Stomach (tissue), 9 donors: ENCODE data around the gene SLC24A4. TPM values are rescaled to one million over a fixed set of nuclear protein-coding genes. Genes with fewer than 3 reads are reported as not detected.

ENCODE experiments used
- DNase-seq, 2 donors: peaks; one replicate each; pipeline versions ENCODE4 v3.0.0 to v3.0.0-alpha.2; 2013 to 2019
- H3K27ac ChIP-seq, 5 donors: fragments of 200-600 bp in 4 of 5; sonication (generic) in 4 of 5; one replicate each; pipeline ENCODE4 v1.5.1; 2013 to 2019; ENCODE audit warnings: mild to moderate bottlenecking in 1 of 5, moderate library complexity in 1 of 5
- H3K27me3 ChIP-seq, 3 donors: fragments of 200-600 bp; sonication (generic); one replicate each; pipeline ENCODE4 v1.5.1; 2017 to 2019; ENCODE audit warnings: mixed run types in 1 of 3
- H3K36me3 ChIP-seq, 4 donors: fragments of 200-600 bp; sonication (generic); 1 replicate in 3 of 4; 2 replicates in 1 of 4; pipeline ENCODE4 v1.5.1; 2016 to 2019
- H3K4me1 ChIP-seq, 4 donors: fragments of 200-600 bp; sonication (generic); one replicate each; pipeline ENCODE4 v1.5.1; 2016 to 2019
- H3K4me3 ChIP-seq, 4 donors: fragments of 200-600 bp; sonication (generic) in 3 of 4; one replicate each; pipeline ENCODE4 v1.5.1; 2016 to 2019; ENCODE audit warnings: mild to moderate bottlenecking in 1 of 4
- H3K9me3 ChIP-seq, 4 donors: fragments of 200-600 bp; sonication (generic); one replicate each; pipeline ENCODE4 v1.5.1; 2016 to 2019
- EP300 ChIP-seq: sonication (generic); formaldehyde crosslinking; IDR thresholded peaks from one replicate; pipeline ENCODE4 v1.6.1; 2017; ENCODE audit warnings: antibody characterized with exemption
- POLR2A ChIP-seq, 4 donors: fragments of 450-650 bp; IDR thresholded peaks; one replicate each; pipeline ENCODE4 v1.6.1; 2016; ENCODE audit warnings: antibody characterized with exemption in 4 of 4, control low read depth in 2 of 4, mild to moderate bottlenecking in 1 of 4, moderate library complexity in 1 of 4
- POLR2AphosphoS5 ChIP-seq, 3 donors: sonication (generic); formaldehyde crosslinking; IDR thresholded peaks; one replicate each; pipeline ENCODE4 v1.6.1; 2016; ENCODE audit warnings: antibody characterized with exemption in 3 of 3
- WGBS, 5 donors: extraction: QIAGEN DNeasy Blood & Tissue Kit in 3 of 5; methylation state at CpG; one replicate each; pipeline versions ENCODE4 v1.1.5 to v1.1.7; 2013 to 2018; 5-methylcytosine and 5-hydroxymethylcytosine counted together
- intact Hi-C: fragments of 100-400 bp; cut with DNase I; formaldehyde crosslinking; loops from one replicate; pipeline ENCODE4 v1.15.1; 2023; ENCODE audit warnings: low total_unique reads
- polyA plus RNA-seq, 3 donors: library from polyadenylated mRNA; stranded (reverse); fragments of 200-250 nt; gene quantifications; one replicate each; pipeline ENCODE4 v1.2.3, GENCODE V29; 2013
- total RNA-seq, 5 donors: library from RNA; depleted of rRNA; stranded (reverse); fragments of >200 nt; gene quantifications; one replicate each; pipeline versions ENCODE4 v1.1.0 to v1.2.3, GENCODE V29; 2014 to 2016
- TF ChIP-seq, protein P1 (sequence below), 7 experiments: fragments of 450-650 bp in 4 of 7; fragments of 200-600 bp in 3 of 7; sonication (generic) in 3 of 7; IDR thresholded peaks; one replicate each; pipeline ENCODE4 v1.5.1; 2016 to 2019; ENCODE audit warnings: antibody characterized with exemption in 7 of 7, control low read depth in 2 of 7, mild to moderate bottlenecking in 1 of 7
- donor health status: healthy with polysubstance abuse.
- donor health status: Bipolar disorder and iron deficiency.
- donor health status: healthy.

SLC24A4 gene
- total and polyA plus RNA-seq, 8 donors, result 0.08 to 0.92 (median 0.38) TPM; not detected in 4

DNA sequence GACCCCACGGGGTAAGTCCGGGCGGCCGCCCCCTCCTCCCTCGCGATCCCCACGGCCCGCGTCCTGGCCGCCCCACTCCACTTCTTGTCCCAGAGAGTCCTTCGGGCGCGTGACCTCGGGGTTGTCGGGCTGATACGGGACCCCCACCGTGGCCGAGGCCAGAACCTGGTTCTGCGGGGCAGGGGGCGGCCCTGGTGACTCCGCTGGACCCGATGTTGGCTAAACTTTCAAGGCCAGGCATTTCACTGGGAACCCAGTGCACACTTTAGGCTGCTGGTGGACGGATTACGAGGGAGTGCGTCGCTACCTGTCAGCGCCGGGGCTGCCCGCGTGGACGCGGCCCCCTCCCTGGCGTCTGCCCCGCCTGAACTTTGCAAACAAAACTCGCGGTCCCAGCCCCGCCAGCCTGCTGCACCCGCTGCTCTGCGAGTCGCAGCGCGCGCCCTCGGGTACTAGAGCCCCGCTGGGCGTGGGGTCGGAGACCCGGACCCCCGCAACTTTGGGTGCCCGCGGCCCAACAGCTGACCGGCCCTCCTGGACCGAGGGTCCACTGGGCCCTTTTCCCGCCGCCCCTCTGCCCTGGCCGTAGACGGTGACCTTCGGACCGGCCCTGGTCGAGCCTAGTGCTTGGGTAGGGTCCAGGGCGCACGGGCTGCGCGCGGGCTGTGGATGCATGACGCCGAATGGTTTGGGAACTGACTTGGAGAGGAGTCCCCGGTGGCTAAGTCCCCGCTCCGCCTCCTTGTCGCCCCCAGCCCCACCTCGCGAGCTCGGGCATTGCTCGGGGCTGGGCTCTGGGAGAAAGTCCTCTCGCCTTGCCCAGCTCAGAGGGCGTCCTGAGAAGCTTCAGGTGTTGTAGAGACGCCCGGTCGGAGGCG lies 191.2 kb downstream of the SLC24A4 start:
- peaks cover 0 to 71% (median 39%) of the 10 kb centered on the region in 4 donors for H3K4me1 ChIP-seq
- H3K36me3 ChIP-seq, result no peaks in the 10 kb centered on the region
- peak in 1 of 2 donors; percentile 67 for DNase-seq
- peaks cover 0 to 23% (median 20%) of the 10 kb centered on the region in 3 donors for H3K27me3 ChIP-seq
- intact Hi-C loops, result no loop called here
- H3K9me3 ChIP-seq, result no peaks in the 10 kb centered on the region
- no peak for TF ChIP-seq POLR2A (IDR thresholded peaks at IDR 0.05)
- TF ChIP-seq, protein P1, sequence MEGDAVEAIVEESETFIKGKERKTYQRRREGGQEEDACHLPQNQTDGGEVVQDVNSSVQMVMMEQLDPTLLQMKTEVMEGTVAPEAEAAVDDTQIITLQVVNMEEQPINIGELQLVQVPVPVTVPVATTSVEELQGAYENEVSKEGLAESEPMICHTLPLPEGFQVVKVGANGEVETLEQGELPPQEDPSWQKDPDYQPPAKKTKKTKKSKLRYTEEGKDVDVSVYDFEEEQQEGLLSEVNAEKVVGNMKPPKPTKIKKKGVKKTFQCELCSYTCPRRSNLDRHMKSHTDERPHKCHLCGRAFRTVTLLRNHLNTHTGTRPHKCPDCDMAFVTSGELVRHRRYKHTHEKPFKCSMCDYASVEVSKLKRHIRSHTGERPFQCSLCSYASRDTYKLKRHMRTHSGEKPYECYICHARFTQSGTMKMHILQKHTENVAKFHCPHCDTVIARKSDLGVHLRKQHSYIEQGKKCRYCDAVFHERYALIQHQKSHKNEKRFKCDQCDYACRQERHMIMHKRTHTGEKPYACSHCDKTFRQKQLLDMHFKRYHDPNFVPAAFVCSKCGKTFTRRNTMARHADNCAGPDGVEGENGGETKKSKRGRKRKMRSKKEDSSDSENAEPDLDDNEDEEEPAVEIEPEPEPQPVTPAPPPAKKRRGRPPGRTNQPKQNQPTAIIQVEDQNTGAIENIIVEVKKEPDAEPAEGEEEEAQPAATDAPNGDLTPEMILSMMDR (IDR thresholded peaks at IDR 0.05), result no peak
- no peak for TF ChIP-seq POLR2AphosphoS5 (IDR thresholded peaks at IDR 0.05)
- no peak for TF ChIP-seq EP300
- WGBS, 5 donors, result 6 to 10% (median 7%) methylated on average over 21 to 81 of the region's 81 CpGs
- peak overlapping the region; percentile 56 to 69 (median 64) for H3K4me3 ChIP-seq
- peak overlapping the region; percentile 79 to 90 (median 82) for H3K27ac ChIP-seq

DNA sequence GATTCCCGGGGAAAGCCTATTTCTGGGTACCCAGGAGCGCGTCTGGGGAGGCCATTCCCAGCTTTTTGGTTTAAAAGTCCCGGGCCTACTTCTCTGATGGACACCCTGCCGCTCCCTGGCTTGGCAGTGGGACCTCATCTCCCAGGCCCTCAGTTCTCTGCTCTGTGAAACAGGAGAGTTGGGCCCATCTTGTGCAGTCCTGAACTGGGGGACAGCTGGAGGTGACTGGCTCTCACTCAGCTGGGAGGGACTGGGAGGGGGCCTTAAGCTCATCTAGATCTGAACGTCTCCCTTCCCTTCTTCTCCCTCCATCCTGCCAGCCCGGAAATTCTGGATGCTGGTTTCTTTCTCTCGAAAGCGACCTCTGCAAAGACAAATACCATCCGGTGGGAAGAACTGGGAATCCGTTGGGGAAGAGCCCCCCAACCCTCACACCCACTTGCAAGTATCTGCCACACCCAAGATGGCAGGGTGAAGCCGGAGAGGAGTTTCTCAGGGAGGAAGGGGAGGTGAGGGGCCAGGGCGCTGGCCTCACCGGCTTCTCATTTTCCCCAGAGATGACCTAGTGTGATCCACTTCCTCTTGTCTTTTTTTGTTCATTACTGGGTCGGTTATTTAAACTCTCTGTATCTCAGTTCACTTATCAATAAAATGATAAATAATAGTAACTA lies 192.0 kb downstream of the SLC24A4 start:
- Histone ChIP-seq H3K27me3 (peaks cover 0 to 23% (median 20%) of the 10 kb centered on the region in 3 donors), H3K36me3 (no peaks in the 10 kb centered on the region), H3K4me1 (peaks cover 0 to 79% (median 46%) of the 10 kb centered on the region in 4 donors), H3K4me3 (peak overlapping the region; percentile 56 to 69 (median 64)), H3K9me3 (no peaks in the 10 kb centered on the region), H3K27ac (peak overlapping the region; percentile 7 to 90 (median 82))
- TF ChIP-seq POLR2AphosphoS5 (IDR thresholded peaks at IDR 0.05), result no peak
- WGBS, 5 donors, result 46 to 64% (median 59%) methylated on average over 12 to 15 of the region's 15 CpGs
- intact Hi-C loops, result no loop called here
- no peak for DNase-seq

DNA sequence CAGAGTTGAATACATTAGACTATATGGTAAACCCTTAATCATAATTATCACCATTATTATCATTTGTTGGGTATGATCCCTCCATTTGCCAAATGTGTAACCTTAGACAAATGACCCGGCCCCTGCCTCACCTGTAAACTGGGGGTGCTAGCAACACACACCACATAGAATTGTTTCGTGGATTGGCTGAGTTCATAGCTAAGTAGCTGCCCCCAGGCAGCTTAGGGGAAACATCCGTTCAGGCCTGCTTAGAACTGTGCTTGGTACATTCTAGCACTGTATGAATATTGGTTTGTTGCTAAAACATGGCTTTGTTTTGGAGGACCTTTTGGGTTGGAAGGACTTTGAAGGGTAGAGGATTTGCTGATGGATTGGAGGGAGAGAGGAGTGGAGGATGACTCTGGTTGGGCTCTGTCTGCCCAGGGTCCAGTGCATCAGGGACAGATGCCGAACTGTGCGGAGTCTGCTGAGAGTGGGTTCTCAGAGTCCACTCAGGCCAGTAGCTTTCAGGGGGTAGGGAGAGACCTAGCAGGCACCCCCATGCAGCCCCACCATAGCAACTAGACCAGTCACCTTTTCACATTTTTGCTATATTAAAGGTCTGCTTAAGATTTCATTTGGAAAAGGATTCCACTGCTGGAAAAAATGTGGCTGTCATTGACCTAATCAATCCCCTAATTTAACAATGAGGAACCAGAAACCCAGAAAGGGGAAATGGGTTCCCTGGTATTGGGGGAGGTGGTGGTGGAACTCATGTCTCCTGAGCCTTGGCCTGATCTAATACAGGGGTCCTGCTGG lies 192.8 kb downstream of the SLC24A4 start:
- Histone ChIP-seq H3K27me3 (peaks cover 0 to 23% (median 20%) of the 10 kb centered on the region in 3 donors), H3K9me3 (no peaks in the 10 kb centered on the region), H3K27ac (peak overlapping the region in 4 of 5 donors; percentile 12 to 90 (median 84)), H3K4me1 (peaks cover 0 to 85% (median 46%) of the 10 kb centered on the region in 4 donors), H3K4me3 (peak overlapping the region in 2 of 4 donors; percentile 56 to 69), H3K36me3 (no peaks in the 10 kb centered on the region)
- WGBS, 5 donors, result 79 to 88% (median 81%) methylated on average over 5 of the region's 5 CpGs
- intact Hi-C loops, result no loop called here
- TF ChIP-seq, protein P1 (IDR thresholded peaks at IDR 0.05), result no peak
- no peak for TF ChIP-seq POLR2A (IDR thresholded peaks at IDR 0.05)
- no peak for TF ChIP-seq POLR2AphosphoS5 (IDR thresholded peaks at IDR 0.05)
- no peak for TF ChIP-seq EP300
- DNase-seq, result no peak

DNA sequence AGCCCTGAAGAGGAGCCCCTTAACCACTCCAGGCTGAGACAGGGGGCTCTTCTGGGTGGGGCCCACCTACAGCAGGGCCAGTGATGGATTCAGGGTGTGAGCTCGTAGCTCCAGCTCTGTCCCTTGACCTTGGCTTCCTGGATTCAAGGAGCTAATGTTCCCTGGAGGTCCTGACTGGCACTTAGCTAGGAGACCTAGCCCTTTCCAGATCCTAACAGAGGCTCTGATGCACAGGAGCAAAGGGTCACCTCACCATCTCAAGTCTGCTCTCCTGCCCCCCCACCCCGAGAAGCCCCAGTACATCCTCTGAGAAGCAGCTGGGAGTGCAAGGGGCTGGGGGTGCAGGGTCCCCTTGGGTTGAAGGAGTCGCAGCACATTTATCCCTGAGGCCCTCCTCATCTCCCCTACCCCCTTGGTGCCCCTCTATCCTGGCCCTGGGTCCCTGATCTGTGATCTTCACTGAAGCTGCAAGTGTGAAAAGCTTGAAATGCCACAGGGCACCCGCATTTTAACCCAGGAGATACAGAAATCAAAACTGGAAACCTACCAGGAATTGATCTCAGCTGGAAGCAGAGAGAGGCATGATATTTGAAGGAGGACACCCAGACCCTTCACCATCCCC lies 193.5 kb downstream of the SLC24A4 start:
- no peaks in the 10 kb centered on the region for H3K9me3 ChIP-seq
- TF ChIP-seq POLR2A (IDR thresholded peaks at IDR 0.05), result no peak
- no peak for TF ChIP-seq EP300
- TF ChIP-seq, protein P1 (IDR thresholded peaks at IDR 0.05), result no peak
- TF ChIP-seq POLR2AphosphoS5 (IDR thresholded peaks at IDR 0.05), result no peak
- no peak for DNase-seq
- peak overlapping the region in 3 of 5 donors; percentile 38 to 90 (median 90) for H3K27ac ChIP-seq
- peaks cover 0 to 23% (median 20%) of the 10 kb centered on the region in 3 donors for H3K27me3 ChIP-seq
- WGBS, 5 donors, result 69 to 85% (median 77%) methylated on average over 2 to 4 of the region's 4 CpGs
- no peak overlapping the region for H3K4me3 ChIP-seq
- intact Hi-C loops, result no loop called here
- no peaks in the 10 kb centered on the region for H3K36me3 ChIP-seq
- peaks cover 0 to 79% (median 43%) of the 10 kb centered on the region in 4 donors for H3K4me1 ChIP-seq
